GM12864 (cell line): Measurements from ENCODE around the gene ASB2.
A peak's percentile ranks its signal among the peaks of the same experiment; 100 is the strongest.

Experiments used
- DNase-seq: peaks from one replicate; pipeline ENCODE4 v3.0.0-alpha.2; 2011; ENCODE audit warnings: low read depth
- H3K4me3 ChIP-seq: 2 replicates; pipeline ENCODE4 v1.5.1; 2011; ENCODE audit warnings: mild to moderate bottlenecking, low read depth, low read length, control low read depth
- TF ChIP-seq, protein P1 (sequence below): IDR thresholded peaks from 2 replicates; pipeline ENCODE4 v1.5.1; 2011; ENCODE audit warnings: low read depth, mild to moderate bottlenecking, moderate library complexity, low read length, control low read depth, inconsistent platforms; ENCODE audit errors: missing control alignments

The ASB2 gene

DNA sequence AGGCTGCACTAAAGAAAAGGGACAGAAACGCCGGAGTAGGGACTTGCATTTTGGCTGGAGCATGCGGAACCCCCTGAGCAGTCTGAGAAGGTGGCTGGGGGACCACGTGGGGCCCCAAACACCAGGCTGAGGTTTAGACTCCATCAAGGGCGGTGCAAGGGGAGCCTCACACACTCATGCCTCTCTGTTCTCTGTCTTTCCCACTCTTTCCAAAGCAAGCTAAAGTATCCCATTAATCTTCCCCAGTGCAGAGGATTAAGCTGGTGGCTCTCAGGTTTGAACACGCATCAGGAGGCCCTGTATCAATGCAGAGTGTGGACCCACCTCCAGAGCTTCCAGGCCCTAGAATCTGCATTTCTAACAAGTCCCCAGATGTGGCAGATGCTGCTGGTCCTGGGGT, 34.3 kb upstream of the ASB2 start:
- TF ChIP-seq, protein P1, sequence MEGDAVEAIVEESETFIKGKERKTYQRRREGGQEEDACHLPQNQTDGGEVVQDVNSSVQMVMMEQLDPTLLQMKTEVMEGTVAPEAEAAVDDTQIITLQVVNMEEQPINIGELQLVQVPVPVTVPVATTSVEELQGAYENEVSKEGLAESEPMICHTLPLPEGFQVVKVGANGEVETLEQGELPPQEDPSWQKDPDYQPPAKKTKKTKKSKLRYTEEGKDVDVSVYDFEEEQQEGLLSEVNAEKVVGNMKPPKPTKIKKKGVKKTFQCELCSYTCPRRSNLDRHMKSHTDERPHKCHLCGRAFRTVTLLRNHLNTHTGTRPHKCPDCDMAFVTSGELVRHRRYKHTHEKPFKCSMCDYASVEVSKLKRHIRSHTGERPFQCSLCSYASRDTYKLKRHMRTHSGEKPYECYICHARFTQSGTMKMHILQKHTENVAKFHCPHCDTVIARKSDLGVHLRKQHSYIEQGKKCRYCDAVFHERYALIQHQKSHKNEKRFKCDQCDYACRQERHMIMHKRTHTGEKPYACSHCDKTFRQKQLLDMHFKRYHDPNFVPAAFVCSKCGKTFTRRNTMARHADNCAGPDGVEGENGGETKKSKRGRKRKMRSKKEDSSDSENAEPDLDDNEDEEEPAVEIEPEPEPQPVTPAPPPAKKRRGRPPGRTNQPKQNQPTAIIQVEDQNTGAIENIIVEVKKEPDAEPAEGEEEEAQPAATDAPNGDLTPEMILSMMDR, result no peak
- no peak for DNase-seq
- H3K4me3 ChIP-seq, result no peak overlapping the region

DNA sequence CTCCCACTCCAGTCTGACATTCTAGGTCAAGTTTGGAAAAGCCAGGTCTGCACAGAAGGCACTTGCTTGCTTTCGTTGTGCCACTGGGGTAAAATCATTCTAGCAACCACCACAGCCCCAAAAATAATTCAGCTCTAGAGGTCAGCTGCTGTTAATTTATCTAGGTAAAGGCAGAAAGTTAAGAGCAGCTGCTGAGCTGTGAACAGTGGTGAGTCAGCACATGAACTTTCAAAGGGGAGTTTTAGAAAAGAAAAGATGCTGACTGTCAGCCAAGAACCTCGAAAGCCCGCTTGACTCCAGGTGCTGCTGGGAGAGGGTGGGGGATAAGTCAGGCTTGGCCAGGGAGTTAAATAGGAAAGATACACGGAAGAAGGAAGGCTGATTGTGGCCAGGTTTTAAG, 33.4 kb upstream of the ASB2 start:
- H3K4me3 ChIP-seq, result no peak overlapping the region
- DNase-seq, result no peak
- TF ChIP-seq, protein P1, result no peak

DNA sequence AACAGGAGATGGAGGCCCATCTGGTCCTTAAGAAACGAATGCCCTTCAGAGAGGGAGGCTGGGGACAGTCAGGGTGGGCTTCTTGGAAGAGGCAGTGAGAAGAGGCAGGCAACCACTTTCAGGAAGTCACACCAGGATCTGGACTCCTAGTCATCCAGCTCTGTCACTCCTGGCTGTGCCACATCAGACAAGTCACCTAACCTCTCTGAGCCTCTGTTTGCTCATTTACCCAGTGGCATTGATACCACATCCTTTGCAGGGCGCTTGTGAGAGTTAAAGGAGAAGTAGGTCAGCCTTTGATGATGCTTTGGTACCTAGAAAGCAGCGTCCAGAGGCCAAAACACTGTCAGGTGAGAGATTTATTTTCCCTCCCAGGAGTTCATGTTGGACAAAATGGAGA, 31.9 kb upstream of the ASB2 start:
- TF ChIP-seq, protein P1, result no peak
- no peak for DNase-seq

DNA sequence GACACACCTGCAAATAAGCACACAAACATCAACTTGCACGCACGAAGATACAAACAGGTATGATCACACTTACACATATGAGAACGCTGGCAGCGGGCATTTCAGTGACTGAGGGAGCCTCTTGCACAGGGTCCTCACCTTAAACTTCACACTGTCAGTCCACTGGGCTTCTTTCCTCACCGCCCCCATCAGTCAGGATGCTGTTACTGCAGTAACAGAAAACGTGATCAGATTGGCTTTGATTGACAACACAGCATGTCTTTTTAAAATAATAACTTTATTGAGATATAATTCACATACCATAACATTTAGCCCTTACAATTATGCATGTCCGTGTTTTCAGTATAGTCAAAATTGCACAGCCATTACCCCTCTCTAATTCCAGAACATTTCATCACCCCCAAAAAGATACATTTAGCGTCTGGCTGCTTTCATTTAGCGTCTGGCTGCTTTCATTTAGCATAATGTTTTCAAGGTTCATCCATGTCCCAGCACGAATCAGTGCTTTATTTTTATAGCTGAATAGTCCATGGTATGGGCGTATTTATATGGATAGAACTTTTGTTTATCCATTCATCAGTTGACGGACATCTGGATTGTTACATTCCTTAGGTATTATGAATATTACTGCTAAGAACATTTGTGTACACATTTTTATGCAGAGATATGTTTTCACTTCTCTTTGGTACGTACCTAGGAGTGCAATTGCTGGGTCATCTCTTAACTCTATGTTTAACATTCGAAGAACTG, 29.1 kb upstream of the ASB2 start:
- TF ChIP-seq, protein P1, result peak; percentile 72

More for the DNA sequence above, 31.9 kb upstream of the ASB2 start:
- H3K4me3 ChIP-seq, result no peak overlapping the region

DNA sequence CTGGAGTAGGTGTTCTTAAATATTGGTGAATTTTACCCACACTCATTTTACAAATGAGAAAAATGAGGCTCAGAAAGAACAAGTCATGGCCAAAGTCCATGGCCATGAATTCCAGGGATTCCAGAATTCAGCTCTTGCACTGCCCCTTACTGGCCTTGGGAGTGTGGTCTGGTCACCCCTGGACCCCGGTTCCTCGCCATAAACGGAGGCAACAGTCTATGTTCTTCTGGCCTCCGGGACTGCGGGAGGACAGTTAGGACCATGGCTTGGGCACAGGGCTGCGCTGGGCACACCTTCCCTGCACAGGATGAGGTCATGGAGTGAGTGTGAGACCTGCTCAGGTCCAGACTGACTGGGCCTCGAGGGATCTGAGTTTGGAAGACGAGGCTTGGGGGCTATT, 27.6 kb upstream of the ASB2 start:
- TF ChIP-seq, protein P1, result no peak
- H3K4me3 ChIP-seq, result no peak overlapping the region
- DNase-seq, result no peak

More for the DNA sequence above, 29.1 kb upstream of the ASB2 start:
- DNase-seq, result no peak
- H3K4me3 ChIP-seq, result no peak overlapping the region

DNA sequence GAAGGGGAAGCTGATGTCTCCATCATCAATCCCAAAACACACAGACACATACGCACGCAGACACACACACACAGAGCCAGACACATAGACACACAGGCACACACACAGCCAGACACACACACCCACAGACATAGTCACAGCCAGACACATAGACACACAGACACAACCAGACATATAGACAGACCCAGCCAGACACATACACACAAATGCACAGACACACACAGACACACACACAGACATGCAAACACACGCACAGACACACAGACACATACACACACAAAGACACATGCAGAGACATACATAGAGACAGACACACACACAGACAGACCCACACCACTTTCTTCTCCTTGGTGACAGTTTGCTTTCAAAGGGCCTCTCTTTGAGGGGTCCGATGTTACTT, 27.0 kb upstream of the ASB2 start:
- TF ChIP-seq, protein P1, result no peak
- DNase-seq, result no peak
- H3K4me3 ChIP-seq, result no peak overlapping the region
